Measurements from ENCODE around the gene PPM1E. TPM values are rescaled to one million over a fixed set of nuclear protein-coding genes. Genes with fewer than 3 reads are reported as not detected.

PPM1E gene
- not detected in 2 replicates for total RNA-seq

GRCh38 chr17:58755577-58756245, at the start of gene PPM1E:
Gene PPM1E, plus strand, starts transcription at chr17:58755854.

Small RNA genes within 50 kb of the gene (small RNA-seq; reads per million reads assigned to genes)
- gene AC025521.1 (not detected), gene RF00017 (not detected), gene RNU6-518P (not detected)

Other genes with a start within 250 kb of the PPM1E start
- gene MTMR4, start 241.2 kb upstream of the PPM1E start, total RNA-seq: 45.5 and 126 TPM in 2 replicates
- under 0.01 and 0.11 TPM in 2 replicates for gene TEX14, start 63.8 kb upstream of the PPM1E start, total RNA-seq
- gene RAD51C, start 63.3 kb upstream of the PPM1E start, total RNA-seq: 13.2 and 17.3 TPM in 2 replicates